CD4-positive, alpha-beta T cell treated with Interleukin-12 subunit alpha and Interleukin-12 subunit beta, for 1 hour (primary cell): ENCODE data around the gene HYAL4.

Source experiments
- DNase-seq: peaks from one replicate; pipeline ENCODE4 v3.0.0-alpha.2; 2020

The HYAL4 gene

GRCh38 chr7:123918309-123918708 lies 73.3 kb downstream of the HYAL4 start:
- DNase-seq = no peak

DNA sequence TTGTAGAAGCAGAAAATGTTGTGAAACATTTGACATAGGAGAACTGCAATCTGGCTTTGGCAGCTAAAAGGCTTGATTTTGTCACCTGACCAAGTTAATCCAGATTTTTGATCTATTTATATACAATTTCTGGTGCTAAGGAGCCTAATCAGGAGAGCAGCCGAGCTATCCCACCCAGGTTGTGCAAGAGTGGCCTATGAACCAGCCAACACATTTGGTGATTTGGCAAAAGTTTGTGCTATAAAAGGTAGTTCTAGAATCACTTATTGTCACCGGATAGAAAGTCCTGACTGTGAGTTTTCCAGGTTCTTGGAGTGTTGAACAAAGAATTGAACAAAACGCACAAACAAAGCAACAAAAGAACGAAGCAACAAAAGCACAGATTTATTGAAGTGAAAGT lies 78.6 kb downstream of the HYAL4 start:
- no peak for DNase-seq

DNA sequence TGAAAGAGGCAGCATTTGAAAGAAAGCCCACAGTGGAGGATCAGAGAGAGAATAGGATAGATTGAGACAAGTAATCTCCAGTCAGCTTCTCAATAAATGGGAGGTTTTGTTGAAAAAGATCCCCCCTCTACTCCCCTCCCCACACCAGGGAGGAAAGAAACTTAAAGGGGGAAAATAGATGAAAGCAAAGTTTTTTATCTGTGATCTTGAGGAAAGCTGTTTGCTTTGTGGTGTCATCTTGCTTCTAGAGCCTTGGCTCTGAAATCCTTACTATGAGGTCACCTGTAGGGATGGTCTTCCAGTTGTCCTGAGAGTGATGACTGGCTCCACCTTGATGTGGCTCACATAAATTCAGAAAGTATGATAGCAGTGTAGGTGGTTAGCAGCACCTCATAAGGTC lies 80.0 kb downstream of the HYAL4 start, which contains the start of gene SPAM1:
Gene SPAM1 (plus strand): TSS at position 301 of the 400 bp plus-strand sequence. CDS start 28,330 bp downstream, outside the sequence.
- no peak for DNase-seq
